Activated T-cell treated with anti-CD3 and anti-CD28 coated beads, Interleukin-2, amount 50 U/mL, for 4 hours (primary cell): Measurements from ENCODE around the gene PCDH12. TPM values are rescaled to one million over a fixed set of nuclear protein-coding genes. Genes with fewer than 3 reads are reported as not detected.

Source experiments
- total RNA-seq, 3 donors: library from RNA; stranded (reverse); gene quantifications; one replicate each; pipeline ENCODE4 v1.2.1, GENCODE V29; 2021

The PCDH12 gene
- total RNA-seq, 3 donors from 2014 or later, result 0.13 to 0.65 (median 0.24) TPM

Other genes with a start within 250 kb of the PCDH12 start
- under 1 TPM; 0.05 to 0.24 (median 0.14) TPM for gene PCDH1, start 79.8 kb downstream of the PCDH12 start, total RNA-seq
- gene DELE1, start 34.3 kb downstream of the PCDH12 start, total RNA-seq, result 10 to 100 TPM; 40.3 to 59.8 (median 49.8) TPM
- gene RNF14, start 10.9 kb upstream of the PCDH12 start, total RNA-seq, result 10 to 100 TPM; 33.9 to 37.9 (median 35.2) TPM
- gene GNPDA1, start 54.8 kb upstream of the PCDH12 start, total RNA-seq, result 100 to 1,000 TPM; 147 to 196 (median 149) TPM
- gene NDFIP1, start 150.6 kb upstream of the PCDH12 start, total RNA-seq, result 100 to 1,000 TPM; 115 to 145 (median 117) TPM